ENCODE data around the gene NSMCE1.

- TF ChIP-seq, protein P1, sequence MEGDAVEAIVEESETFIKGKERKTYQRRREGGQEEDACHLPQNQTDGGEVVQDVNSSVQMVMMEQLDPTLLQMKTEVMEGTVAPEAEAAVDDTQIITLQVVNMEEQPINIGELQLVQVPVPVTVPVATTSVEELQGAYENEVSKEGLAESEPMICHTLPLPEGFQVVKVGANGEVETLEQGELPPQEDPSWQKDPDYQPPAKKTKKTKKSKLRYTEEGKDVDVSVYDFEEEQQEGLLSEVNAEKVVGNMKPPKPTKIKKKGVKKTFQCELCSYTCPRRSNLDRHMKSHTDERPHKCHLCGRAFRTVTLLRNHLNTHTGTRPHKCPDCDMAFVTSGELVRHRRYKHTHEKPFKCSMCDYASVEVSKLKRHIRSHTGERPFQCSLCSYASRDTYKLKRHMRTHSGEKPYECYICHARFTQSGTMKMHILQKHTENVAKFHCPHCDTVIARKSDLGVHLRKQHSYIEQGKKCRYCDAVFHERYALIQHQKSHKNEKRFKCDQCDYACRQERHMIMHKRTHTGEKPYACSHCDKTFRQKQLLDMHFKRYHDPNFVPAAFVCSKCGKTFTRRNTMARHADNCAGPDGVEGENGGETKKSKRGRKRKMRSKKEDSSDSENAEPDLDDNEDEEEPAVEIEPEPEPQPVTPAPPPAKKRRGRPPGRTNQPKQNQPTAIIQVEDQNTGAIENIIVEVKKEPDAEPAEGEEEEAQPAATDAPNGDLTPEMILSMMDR (IDR thresholded peaks at IDR 0.05), result no peak
- no peak for TF ChIP-seq EP300 (IDR thresholded peaks at IDR 0.05)
- TF ChIP-seq POLR2A (IDR thresholded peaks at IDR 0.05), result no peak
- TF ChIP-seq POLR2AphosphoS5 (IDR thresholded peaks at IDR 0.05), result no peak
Measured at GRCh38 chr16:27197004-27197403, 71.6 kb downstream of the NSMCE1 start.
